Gastroesophageal sphincter (tissue), 4 donors: ENCODE data around the gene RSU1. TPM values are rescaled to one million over a fixed set of nuclear protein-coding genes. Genes with fewer than 3 reads are reported as not detected.
"Not testable (repeated sequence)": the region's sequence is repeated elsewhere in the genome, so short reads cannot be mapped to it uniquely, and the experiment has no call there.

Experiments used
- ATAC-seq: fragments of 150-250 bp; one replicate; pipeline ENCODE4 v1.9.1; 2016; ENCODE audit warnings: mild to moderate bottlenecking, moderate library complexity
- H3K27ac ChIP-seq, 4 donors: fragments of 200-600 bp; sonication (generic) in 3 of 4; 1 replicate in 3 of 4; 2 replicates in 1 of 4; pipeline ENCODE4 v1.5.1; 2016 to 2019
- H3K27me3 ChIP-seq: fragments of 200-600 bp; sonication (generic); one replicate; pipeline ENCODE4 v1.5.1; 2019
- H3K36me3 ChIP-seq, 2 donors: fragments of 200-600 bp; sonication (generic); one replicate each; pipeline ENCODE4 v1.5.1; 2019; ENCODE audit warnings: control low read depth in 1 of 2
- H3K4me1 ChIP-seq, 3 donors: fragments of 200-600 bp; sonication (generic); 1 replicate in 2 of 3; 2 replicates in 1 of 3; pipeline ENCODE4 v1.5.1; 2016 to 2019; ENCODE audit warnings: control low read depth in 2 of 3
- H3K4me3 ChIP-seq, 2 donors: fragments of 200-600 bp; sonication (generic); one replicate each; pipeline ENCODE4 v1.5.1; 2019; ENCODE audit warnings: mild to moderate bottlenecking in 1 of 2, moderate library complexity in 1 of 2
- H3K9me3 ChIP-seq, 3 donors: fragments of 200-600 bp; sonication (generic); one replicate each; pipeline ENCODE4 v1.5.1; 2017 to 2019; ENCODE audit warnings: control low read depth in 2 of 3
- EP300 ChIP-seq: sonication (generic); formaldehyde crosslinking; IDR thresholded peaks from one replicate; pipeline ENCODE4 v1.6.1; 2017; ENCODE audit warnings: antibody characterized with exemption, mild to moderate bottlenecking
- POLR2A ChIP-seq, 2 donors: fragments of 450-650 bp; IDR thresholded peaks; one replicate each; pipeline ENCODE4 v1.6.1; 2017; ENCODE audit warnings: antibody characterized with exemption in 2 of 2, mild to moderate bottlenecking in 2 of 2, moderate library complexity in 1 of 2
- POLR2AphosphoS5 ChIP-seq: sonication (generic); formaldehyde crosslinking; IDR thresholded peaks from one replicate; pipeline ENCODE4 v1.6.1; 2017; ENCODE audit warnings: antibody characterized with exemption
- WGBS, 2 donors: methylation state at CpG; one replicate each; pipeline ENCODE4 v1.1.5; 2018; ENCODE audit warnings: low coverage in 1 of 2; 5-methylcytosine and 5-hydroxymethylcytosine counted together
- total RNA-seq, 4 donors: library from RNA; depleted of rRNA; stranded (reverse); fragments of >200 nt; gene quantifications; one replicate each; pipeline ENCODE4 v1.1.0, GENCODE V29; 2016
- TF ChIP-seq, protein P1 (sequence below), 4 experiments: fragments of 200-600 bp in 2 of 4; fragments of 450-650 bp in 2 of 4; sonication (generic) in 1 of 4; IDR thresholded peaks; one replicate each; pipeline ENCODE4 v1.5.1; 2017 to 2019; ENCODE audit warnings: antibody characterized with exemption in 4 of 4, mild to moderate bottlenecking in 2 of 4, moderate library complexity in 2 of 4

Gene RSU1
- total RNA-seq, 4 donors from 2014 or later = 87.0 to 149 (median 117) TPM

DNA sequence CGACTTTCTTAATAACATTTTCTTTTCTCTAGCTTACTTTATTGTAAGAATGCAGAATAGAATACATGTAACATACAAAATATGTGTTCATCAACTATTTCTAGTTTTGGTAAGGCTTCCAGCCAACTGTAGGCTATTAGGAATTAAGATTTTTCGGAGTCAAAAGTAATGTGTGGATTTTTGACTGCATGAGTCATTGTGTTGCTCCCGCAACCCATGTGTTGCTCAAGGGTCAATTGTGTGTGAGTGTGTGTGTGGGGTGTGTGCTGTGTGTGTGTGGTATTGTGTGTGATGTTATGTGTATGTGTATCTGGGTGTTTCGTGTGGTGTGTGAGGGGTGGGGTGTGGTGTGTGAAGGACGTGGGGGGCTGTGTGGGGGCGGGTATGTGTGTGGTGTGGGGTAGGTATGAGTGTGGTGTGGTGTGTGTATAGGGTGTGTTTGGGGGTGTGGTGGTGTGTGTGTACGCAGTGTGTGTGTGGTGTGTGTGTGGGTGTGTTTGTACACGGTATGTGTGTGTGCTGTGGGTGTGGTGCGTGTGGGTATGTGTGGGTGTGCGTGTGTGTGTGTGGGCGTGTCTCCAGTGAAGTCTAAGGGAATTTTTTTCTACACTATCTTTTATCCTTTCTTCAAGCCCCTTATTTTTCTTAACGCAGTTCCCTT, 60.5 kb downstream of the RSU1 start:
- Histone ChIP-seq H3K36me3 (peaks cover 0 to 53% of the 10 kb centered on the region in 2 donors), H3K4me1 (no peaks in the 10 kb centered on the region), H3K27ac (no peak overlapping the region), H3K27me3 (no peaks in the 10 kb centered on the region), H3K9me3 (no peaks in the 10 kb centered on the region), H3K4me3 (no peak overlapping the region)
- no peak for ATAC-seq
- 89 to 90% methylated on average over 3 to 11 of the region's 12 CpGs for WGBS, 2 donors
- TF ChIP-seq POLR2A (IDR thresholded peaks at IDR 0.05) = no peak
- TF ChIP-seq, protein P1, sequence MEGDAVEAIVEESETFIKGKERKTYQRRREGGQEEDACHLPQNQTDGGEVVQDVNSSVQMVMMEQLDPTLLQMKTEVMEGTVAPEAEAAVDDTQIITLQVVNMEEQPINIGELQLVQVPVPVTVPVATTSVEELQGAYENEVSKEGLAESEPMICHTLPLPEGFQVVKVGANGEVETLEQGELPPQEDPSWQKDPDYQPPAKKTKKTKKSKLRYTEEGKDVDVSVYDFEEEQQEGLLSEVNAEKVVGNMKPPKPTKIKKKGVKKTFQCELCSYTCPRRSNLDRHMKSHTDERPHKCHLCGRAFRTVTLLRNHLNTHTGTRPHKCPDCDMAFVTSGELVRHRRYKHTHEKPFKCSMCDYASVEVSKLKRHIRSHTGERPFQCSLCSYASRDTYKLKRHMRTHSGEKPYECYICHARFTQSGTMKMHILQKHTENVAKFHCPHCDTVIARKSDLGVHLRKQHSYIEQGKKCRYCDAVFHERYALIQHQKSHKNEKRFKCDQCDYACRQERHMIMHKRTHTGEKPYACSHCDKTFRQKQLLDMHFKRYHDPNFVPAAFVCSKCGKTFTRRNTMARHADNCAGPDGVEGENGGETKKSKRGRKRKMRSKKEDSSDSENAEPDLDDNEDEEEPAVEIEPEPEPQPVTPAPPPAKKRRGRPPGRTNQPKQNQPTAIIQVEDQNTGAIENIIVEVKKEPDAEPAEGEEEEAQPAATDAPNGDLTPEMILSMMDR (IDR thresholded peaks at IDR 0.05) = no peak
- TF ChIP-seq EP300 = no peak
- no peak for TF ChIP-seq POLR2AphosphoS5

GRCh38 chr10:16754765-16755164, 62.5 kb downstream of the RSU1 start:
- no peak overlapping the region for H3K27ac ChIP-seq
- WGBS, 2 donors = 87 to 89% methylated on average over 4 to 6 of the region's 6 CpGs
- H3K27me3 ChIP-seq = no peaks in the 10 kb centered on the region
- no peak for ATAC-seq
- peaks cover 0 to 60% of the 10 kb centered on the region in 2 donors for H3K36me3 ChIP-seq
- H3K4me1 ChIP-seq = no peaks in the 10 kb centered on the region
- TF ChIP-seq POLR2AphosphoS5 (no peak), EP300 (no peak), POLR2A (IDR thresholded peaks at IDR 0.05) (no peak)
- TF ChIP-seq, protein P1 (IDR thresholded peaks at IDR 0.05) = no peak
- H3K9me3 ChIP-seq = no peaks in the 10 kb centered on the region
- H3K4me3 ChIP-seq = no peak overlapping the region

DNA sequence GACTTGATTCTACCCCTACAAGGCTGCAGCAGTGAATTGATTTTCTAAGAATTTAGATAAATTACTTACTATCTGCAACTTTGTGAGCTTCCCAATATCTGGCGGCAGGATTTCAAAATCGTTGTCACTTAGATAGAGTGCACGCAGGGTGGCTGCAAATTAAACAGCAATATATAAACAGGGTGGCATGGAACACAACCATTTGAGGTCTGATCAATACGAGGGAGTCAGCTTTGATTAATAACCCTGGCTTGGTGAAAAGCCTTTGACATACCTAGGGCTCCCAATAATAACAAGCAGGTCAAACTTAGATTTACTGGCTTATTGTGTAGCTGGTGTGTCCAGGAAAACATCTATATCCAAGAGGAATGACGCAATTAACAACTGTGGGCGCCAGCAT, 64.4 kb downstream of the RSU1 start:
- not testable (repeated sequence) for H3K27me3 ChIP-seq, H3K9me3 ChIP-seq, ATAC-seq, H3K4me1 ChIP-seq, H3K27ac ChIP-seq, H3K4me3 ChIP-seq
- 80 to 95% methylated on average over 6 of the region's 6 CpGs for WGBS, 2 donors
- peaks cover 0 to 62% of the 10 kb centered on the region in 2 donors for H3K36me3 ChIP-seq

DNA sequence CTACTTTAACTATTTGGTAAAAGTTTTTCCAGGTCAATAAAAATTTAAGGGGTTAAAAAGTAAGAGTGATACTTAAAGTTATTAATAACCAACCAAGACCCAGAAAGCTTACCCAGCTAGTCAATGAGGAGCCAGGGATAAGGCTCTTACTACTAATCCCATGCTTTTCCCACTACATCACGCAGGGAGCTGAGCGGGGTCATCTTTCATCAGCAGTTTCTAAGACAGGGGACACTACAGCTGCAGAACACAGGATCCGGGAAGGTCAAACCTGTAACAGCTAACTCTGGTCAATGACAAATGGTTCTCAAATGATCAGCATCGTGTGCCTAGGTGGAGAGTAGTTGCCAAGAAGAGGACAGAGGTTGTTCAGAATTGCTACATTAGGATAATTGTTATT, 65.1 kb downstream of the RSU1 start:
- H3K4me1 ChIP-seq = no peaks in the 10 kb centered on the region
- H3K9me3 ChIP-seq = no peaks in the 10 kb centered on the region
- no peak for ATAC-seq
- H3K27me3 ChIP-seq = no peaks in the 10 kb centered on the region
- H3K36me3 ChIP-seq = peaks cover 0 to 64% of the 10 kb centered on the region in 2 donors
- H3K4me3 ChIP-seq = no peak overlapping the region
- TF ChIP-seq POLR2A (IDR thresholded peaks at IDR 0.05) (no peak), POLR2AphosphoS5 (no peak), EP300 (no peak)
- TF ChIP-seq, protein P1 (IDR thresholded peaks at IDR 0.05) = no peak
- WGBS, 2 donors = 40 to 60% methylated on average over 1 of the region's 4 CpGs
- H3K27ac ChIP-seq = no peak overlapping the region

DNA sequence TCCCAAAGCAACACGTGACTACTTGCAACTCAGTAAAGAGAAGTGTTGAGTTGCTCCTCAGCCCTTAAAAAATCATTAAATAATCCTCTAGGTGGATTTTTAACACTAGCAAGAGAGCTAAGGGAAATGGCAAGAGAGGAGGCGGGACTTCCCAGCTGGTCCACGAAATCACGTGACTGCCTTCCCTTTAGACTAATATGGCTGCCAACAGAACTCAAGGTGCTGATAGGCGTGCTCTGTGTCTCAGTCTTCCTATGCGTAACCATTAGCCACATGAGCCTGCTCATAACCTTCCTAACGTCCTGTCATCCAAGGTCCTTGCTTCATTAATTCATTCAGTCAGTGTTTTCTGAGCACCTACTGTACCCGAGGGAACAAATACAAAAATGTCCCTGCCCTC, 66.0 kb downstream of the RSU1 start:
- no peak overlapping the region for H3K27ac ChIP-seq
- no peak for ATAC-seq
- no peaks in the 10 kb centered on the region for H3K9me3 ChIP-seq
- no peak overlapping the region for H3K4me3 ChIP-seq
- no peaks in the 10 kb centered on the region for H3K27me3 ChIP-seq
- TF ChIP-seq POLR2A (IDR thresholded peaks at IDR 0.05) (no peak), EP300 (no peak), POLR2AphosphoS5 (no peak)
- TF ChIP-seq, protein P1 (IDR thresholded peaks at IDR 0.05) = no peak
- H3K4me1 ChIP-seq = no peaks in the 10 kb centered on the region
- peaks cover 0 to 72% of the 10 kb centered on the region in 2 donors for H3K36me3 ChIP-seq
- 98 to 100% methylated on average over 1 to 8 of the region's 8 CpGs for WGBS, 2 donors
